ENCODE data around the gene COPS7A.

The COPS7A gene, protein sequence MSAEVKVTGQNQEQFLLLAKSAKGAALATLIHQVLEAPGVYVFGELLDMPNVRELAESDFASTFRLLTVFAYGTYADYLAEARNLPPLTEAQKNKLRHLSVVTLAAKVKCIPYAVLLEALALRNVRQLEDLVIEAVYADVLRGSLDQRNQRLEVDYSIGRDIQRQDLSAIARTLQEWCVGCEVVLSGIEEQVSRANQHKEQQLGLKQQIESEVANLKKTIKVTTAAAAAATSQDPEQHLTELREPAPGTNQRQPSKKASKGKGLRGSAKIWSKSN

DNA sequence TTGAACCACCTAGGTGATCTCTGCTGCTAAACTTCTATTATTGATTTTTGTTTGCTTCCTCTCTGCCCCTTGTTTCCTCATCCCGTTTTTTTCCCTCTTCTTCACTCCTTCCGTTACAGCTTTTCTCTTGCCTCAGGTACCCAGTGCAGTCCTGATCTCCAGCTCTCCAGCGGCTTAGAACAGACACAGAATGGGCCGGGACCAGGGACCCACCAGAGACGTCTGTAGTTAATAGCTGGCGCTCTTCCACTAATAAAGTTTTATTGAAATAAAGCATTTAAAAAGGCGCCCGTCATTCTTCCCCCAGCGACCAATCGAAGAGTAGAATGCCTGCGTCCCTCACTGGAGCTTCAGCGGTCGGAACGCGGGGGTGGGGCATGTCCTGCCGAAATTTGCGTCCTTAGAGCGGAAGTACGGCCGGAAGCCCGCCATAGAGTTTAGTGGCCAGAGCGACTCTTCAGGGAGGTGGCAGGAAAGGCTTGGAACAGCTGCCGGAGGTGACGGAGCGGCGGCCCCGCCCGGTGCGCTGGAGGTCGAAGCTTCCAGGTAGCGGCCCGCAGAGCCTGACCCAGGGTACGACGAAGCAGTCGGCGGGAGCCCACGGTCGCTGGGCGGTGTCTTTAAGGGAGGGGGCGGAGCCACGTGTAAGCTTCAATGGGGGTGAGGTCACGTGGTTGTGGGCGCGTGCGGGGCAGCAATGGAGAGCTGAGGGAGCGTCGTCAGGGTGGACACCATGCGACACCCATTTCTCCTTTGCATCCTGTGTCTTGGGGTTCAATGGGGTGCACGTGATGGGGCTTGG is at the start of gene COPS7A:
COPS7A (plus strand) TSS at position 440 of the 802 bp plus-strand sequence. CDS start 611 bp downstream, outside the sequence.
- peak within 1 kb of the TSS; percentile 43 to 93 (median 86) for H3K27ac ChIP-seq

DNA sequence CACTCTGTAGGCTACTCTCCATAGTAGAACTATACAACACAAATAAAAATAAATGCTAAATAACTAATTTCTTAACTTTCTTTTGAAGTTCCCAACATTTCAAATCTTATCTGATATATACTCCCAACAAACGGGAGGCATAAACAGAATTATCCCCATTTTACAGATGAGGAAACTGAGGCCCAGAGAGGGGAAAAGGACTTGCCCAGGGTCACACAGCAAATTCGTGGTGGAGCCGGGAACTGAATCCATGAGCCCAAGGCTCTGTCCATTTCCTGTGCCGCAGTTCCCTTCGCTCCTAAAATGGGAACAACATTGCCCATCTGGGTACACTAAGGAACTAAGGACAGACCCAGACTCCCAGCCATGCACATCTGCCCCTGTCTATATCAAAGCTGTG is 46.9 kb upstream of the COPS7A start:
- Histone ChIP-seq H3K27ac (no peak overlapping the region), H3K4me3 (no peak overlapping the region)

More for the DNA sequence above, at the start of gene COPS7A:
- peak within 1 kb of the TSS; percentile 41 to 65 (median 50) for H3K4me3 ChIP-seq

DNA sequence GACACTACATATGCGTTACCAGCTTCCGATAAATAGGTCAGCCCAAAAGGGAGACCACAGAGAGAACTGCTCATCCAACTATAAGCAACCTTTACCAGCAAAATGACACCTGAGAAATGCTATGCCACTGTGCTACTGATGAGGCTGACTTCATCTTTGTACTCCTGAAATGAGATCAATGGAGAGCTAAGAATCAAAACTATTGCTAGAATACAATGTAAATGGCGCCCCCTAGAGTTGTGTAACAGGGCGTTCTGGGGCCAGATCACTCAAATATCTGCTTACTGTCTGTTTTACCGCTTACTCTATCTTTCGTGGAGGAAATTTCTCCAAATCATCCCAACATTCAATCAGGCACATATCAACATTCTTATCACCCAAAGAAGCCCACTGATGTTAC is 39.2 kb upstream of the COPS7A start:
- no peak overlapping the region for H3K4me3 ChIP-seq
- no peak overlapping the region for H3K27ac ChIP-seq

DNA sequence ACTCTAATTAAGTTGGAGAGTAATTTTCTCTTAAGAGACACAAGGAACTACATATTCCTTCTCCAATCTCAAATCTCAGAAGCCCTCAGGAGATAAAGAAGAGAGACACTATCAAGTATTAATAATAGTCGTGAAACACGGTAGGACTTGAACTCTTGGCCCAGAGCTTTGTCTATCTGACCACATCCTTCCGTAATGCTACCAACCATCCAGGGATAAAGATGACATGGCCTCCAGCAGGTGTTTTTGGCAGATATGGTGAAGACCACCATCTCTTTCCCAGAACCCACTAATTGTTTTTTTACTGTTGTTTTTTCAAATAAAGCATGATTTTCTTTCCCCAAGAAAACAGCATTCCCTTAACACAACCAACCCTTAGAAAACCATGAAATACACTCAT is 38.0 kb upstream of the COPS7A start:
- Histone ChIP-seq H3K4me3 (no peak overlapping the region), H3K27ac (no peak overlapping the region)

DNA sequence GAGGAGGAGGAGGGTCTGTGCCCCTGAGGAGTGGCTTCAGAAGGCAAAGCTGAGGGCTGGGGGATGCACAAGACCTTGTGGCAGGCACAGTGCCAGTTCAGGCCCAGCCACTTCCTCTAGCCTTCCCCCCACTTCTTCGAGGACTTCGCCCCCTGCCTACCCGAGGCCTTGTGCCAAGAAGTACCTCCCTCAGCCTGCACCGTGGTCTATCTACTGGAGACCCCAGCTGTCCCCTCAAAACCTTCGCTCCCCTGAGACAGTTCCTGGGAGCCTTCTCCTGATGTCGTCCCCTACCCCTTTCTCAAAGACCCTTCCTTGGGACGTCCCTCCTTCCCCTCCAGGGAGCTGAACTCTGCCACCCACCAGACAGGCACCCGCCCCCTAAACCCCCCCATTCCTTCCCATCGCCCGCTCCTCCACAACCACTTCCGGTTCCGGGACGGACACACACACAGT is 35.3 kb upstream of the COPS7A start:
- H3K4me3 ChIP-seq = peak overlapping the region; percentile 71 to 93 (median 86)
- peak overlapping the region; percentile 85 to 100 (median 98) for H3K27ac ChIP-seq

DNA sequence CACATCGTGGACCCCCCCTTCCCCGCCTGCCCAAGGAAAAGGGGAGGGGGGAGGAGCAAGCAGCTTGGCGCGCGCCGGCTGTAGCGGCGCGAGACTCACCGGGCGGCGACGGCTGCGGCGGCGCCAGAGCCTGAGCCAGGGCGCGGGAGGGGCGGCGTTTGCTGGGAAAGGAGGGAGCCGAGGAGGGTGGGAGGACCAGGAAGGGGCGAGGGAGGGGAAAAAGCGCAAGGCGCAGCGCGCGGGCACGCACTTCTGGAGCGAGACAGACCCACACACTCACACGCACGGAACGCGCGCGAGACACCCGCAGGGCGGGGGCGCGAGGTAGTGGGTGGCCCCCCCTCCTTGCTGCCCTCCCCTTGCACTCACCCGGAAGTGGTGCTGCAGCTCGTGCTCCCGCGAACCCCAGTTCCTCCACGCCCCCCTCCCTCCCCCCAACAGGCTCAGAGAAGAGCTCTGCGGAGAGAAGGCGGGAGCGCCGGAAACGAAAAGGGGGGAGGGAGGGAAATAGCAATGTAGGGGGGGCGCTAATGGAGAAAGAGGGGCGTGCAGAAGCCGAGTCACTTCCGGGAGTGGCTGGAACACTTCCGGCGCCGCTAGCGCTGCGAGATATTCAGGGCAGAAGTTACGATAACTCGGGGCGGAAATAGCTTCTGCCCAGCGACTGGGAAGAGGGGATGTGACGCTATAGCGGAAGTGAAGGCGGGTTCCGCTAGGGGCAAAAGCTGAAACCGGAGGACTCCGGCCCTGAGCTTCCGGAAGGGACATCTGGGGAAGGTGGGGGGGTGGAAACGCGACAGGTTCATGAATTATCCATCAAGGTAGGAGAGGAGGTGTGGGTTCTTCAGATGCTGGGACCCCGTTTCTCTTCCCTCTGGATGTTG is 34.6 kb upstream of the COPS7A start, which contains the start of gene ZNF384:
ZNF384 (minus strand) TSS at position 377 of the 884 bp plus-strand sequence. CDS start 9,855 bp downstream, outside the sequence.
- Histone ChIP-seq H3K27ac (peak within 1 kb of the TSS; percentile 85 to 100 (median 98)), H3K4me3 (peak within 1 kb of the TSS; percentile 71 to 93 (median 86))

DNA sequence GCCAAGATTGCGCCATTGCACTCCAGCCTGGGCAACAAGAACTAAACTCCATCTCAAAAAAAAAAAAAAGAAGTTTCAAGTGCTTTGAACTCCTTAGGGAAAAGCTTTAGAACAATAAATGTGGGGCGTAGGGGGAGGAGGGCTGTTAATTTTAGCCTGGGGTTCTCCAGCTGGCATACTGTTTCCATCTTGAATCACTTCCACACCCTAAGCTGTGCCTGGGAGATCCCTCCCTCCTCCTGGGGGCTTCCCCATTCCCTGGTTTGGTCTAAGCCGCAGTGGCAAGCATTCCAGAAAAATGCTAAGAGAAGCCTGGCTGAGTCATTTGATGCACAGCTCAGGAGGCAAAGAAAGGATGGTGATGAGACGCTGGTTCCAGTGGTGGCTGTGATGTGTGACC is 32.4 kb upstream of the COPS7A start:
- no peak overlapping the region for H3K27ac ChIP-seq
- H3K4me3 ChIP-seq = no peak overlapping the region

DNA sequence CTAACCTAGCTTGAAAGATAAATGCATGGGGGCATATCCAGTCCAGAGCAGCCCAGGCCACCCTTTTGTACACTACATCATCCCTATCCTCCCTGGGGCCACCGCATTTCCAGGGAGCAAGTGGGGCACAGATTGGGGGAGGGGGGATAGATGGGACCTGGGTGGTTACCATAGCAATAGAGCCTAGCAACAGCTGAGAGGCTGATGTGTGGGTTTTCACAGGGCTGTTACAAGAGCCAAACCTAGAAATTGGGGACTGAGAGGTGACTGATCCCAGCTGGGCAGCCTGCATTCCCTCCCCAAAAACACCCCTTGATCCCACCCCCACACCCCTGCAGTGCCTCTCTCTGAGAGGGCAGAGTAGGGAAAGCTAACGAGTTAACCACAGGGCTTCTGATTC is 31.0 kb upstream of the COPS7A start:
- H3K27ac ChIP-seq = no peak overlapping the region
- no peak overlapping the region for H3K4me3 ChIP-seq

DNA sequence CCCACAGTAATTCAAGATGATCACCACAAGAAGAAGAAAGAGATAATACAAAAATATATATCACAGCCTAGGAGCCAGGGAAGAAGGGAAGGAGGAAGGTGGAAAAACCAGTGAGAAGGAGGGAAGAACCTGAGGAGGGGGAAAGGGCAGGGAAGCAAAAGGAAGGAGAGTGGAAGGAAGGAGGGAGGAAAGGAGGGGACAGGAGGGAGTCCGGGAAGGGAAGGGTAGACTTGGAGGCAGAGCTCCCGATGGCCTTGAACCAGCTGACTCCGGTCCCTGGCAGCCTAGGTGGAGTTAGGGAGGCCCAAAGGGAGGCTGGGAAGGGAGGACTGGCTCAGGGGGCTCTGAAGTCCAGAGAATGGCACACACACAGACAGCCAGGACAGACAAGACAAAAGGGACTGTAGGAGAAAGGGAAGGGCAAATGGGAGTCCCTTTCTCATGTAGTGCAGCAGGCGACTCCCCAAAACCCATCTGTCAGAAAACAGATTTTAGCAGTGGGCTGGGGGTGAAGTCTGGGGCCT is 30.0 kb upstream of the COPS7A start:
- Histone ChIP-seq H3K4me3 (no peak overlapping the region), H3K27ac (no peak overlapping the region)

DNA sequence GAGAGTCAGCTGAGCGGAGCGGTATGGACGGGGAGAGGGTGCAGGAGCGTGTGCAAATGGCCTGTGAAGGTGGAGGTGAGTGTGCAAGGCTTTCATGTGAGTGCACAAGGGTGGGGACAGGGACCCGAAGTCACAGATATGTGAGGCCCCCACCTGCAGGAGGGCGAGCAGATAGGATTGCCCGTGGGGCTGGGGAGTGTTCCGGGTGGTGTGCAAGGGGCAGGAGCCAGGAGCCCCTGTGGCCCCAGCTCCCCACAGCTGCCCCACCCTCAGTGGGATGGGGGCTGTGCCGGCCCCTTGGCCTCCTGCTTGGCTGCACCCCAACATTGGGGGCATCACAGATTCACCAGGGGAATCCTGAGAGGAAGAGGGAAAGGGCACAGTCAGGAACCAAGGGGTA is 29.1 kb upstream of the COPS7A start:
- no peak overlapping the region for H3K4me3 ChIP-seq
- H3K27ac ChIP-seq = no peak overlapping the region

DNA sequence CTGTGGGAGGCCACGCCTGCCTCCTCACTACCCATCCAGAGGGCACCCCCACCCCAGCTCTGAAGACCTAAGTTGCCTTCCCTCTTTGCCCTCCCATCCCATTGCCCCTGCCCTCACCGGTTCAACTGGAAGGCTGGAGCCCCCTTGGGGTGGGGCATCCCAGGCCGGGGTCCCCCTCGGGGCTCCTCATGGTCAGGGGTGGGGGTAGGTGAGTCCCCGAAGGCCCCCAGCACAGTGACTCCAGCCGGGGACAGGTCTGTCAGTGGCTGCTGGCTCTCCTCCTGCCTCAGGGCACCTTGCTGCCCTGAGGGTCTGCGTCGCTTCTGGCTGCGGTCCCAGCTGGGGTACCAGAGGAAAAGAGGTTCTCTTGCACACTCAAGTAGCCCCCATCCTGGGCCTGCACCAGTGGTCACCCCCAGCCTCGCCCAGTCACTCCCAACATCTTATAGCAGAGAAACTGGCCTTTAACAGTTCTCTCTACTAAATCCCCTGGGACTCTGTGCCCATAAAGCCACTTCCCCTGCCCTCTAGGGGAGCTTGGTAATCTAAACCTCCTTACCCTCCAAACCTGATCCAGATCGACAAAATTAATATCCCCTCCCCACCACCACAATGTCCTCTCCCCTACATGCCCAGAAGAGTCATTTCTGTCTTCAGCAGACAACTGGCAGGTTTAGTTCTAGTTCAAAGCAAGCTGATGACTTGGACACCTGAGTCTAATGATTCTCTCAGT is 28.4 kb upstream of the COPS7A start:
- H3K4me3 ChIP-seq = no peak overlapping the region
- no peak overlapping the region for H3K27ac ChIP-seq

DNA sequence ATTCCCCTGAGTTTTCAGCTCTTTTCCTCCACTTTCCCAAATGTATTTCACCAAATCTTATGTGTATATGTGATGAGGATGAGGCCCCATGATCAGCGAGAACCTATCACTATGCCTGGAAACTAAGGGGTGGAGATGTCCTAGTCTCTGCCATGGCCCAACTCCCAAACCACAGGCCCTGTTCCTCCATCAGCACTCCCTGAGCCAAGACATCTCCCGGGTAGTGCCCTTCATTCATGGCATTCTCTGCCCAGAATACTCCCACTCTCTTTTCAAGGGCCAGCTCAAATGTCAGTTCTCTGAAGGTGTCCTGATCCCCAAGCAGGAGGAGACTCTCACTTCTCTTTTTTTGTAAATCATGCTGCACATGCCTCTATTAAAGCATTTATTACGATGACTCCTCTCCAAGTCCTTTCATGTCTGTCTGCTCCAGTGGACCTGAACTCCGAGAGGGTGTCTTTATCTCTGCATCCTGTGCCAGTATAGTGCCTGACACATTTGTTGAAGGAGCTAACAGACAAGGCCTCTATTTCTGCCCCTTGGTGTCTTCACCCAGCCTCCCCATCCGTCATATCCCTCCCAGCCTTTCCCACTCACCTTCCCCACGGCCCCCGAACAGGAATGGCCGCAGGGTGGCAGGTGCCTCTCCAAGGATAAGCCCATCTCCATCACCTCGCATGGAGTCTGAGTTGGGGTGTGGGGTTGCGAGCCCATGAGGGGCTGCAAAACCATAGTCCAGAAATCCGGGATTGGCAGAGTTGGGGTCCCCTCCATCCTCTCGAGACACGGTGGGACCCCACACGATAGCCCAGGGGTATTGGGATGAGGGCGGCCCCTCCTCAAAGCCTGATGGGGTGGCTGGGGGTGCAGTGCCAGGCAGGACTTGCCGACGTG is 26.9 kb upstream of the COPS7A start:
- no peak overlapping the region for H3K27ac ChIP-seq
- H3K4me3 ChIP-seq = no peak overlapping the region

DNA sequence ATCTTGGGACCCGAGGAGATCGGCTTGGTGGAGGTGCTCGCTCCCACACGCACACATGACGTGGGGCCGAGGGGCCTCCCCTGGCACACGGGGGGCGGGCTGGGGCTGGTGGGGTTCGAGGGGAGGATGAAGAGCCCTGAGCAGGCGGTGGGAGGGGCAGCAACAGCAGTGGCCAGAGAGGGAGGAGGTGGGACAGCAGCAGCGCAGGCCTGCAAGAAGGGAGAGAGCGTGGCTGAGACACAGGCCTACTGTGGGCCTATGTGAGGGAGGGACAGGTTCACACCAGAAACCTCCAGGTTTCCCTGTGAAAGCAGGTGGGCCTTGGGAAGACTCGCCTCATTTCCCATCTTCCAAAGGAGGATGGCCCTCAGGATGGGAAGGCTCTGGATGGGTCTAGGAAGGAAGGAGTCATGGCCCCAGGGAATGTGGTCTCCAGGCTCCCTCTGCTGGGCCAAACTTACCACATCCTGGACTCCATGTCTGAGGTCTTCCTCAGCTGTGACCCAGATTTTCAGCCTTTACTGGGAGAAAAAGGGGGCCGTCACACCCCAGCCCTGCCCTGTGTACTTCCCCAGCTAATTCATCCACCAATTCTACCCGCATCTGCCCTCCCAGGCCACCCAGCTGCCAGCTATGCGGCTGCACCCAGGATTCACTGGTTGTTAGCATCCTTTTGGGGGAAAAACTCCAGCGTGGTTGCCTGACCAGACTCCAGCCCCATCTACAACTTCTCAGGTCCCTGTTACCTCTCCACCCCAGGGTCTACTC is 26.1 kb upstream of the COPS7A start:
- no peak overlapping the region for H3K27ac ChIP-seq

DNA sequence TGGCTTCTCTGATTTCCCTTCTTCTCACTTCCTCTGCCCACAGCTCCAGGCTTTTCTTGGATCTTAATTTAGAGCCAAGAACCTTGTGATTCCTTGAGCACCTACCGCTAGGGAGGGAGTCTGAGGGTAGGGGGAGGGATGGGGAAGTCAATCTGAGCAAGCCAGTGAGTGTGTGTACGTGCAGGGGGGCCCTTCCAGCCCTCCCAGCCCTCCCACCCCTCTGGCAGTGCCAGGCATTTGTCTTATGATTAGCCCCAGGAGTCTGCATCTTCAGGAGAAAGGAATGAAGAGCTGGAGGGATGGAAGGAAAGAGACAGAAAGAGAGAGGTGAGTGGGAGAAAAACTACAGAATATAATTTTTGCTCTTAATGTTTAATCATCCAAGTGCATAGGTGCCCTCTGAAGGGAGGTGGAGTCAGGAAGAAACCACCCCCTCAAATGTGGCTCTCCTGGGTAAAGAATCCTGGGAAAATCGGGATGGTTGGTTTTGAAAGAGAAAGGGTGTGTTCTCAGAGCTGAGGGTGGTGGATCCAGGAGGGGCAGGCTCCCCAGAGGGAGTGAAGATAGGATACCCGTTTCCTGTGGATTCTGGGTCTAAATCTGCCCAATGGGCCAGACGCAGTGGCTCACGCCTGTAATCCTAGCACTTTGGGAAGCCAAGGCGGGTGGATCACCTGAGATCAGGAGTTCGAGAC is 25.3 kb upstream of the COPS7A start:
- no peak overlapping the region for H3K4me3 ChIP-seq
- H3K27ac ChIP-seq = no peak overlapping the region

More for the DNA sequence above, 26.1 kb upstream of the COPS7A start:
- H3K4me3 ChIP-seq = no peak overlapping the region

DNA sequence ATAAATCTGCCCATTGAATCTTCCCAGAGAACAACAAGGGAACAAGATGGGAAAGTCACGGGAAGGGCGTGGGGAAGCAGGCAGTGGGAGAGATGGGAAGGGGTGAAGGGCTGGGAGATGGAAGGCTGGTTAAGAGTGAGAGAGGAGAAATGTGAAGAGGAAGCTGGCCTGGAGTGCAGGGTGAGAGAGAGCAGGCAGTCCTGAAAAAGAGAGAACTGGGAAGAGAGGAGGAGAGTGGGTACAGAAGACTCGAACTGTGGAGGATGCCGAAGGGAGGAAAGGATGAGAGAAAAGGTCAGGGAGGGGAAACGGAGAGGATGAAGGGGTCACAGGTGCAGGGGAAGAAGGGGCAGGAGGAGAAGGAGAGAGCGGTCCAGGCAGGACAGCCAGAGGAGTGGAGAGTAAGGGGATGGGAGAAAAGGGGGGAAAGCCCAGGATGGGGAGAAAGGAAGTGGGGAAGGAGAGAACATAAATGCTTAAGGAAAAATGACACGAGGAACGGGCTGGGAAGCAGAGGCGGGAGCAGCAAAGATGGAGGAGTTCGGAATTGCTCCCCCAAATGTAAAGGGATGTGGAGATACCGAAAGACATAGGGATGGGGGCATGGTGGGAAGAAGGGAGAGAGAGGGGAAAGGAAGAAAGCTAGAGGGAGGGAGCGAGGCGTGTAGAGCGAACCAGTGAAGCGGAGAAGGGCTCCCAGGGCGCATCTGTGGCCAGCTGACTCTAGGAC is 24.4 kb upstream of the COPS7A start:
- H3K4me3 ChIP-seq = peak overlapping the region in 3 of 7 experiments; percentile 30 to 35 (median 34)
- no peak overlapping the region for H3K27ac ChIP-seq
